OCI-LY7 (cell line): ENCODE data around the gene P3R3URF. TPM values are rescaled to one million over a fixed set of nuclear protein-coding genes. Genes with fewer than 3 reads are reported as not detected.
A peak's percentile ranks its signal among the peaks of the same experiment; 100 is the strongest.

Source experiments
- BruUV-seq: library from RNA; stranded (reverse); fragments of 400-500 nt; replicated peaks from 2 replicates; lab custom pipeline; 2021; lab: Mats Ljungman, UMichigan
- CTCF ChIA-PET: fragments of 300-600 bp; sonication (Branson Sonifier 250); formaldehyde crosslinking; loops from one replicate; lab custom pipeline; 2022; ENCODE audit warnings: antibody characterized with exemption; ENCODE audit not compliant: unreplicated experiment; lab: Charles Lee
- POLR2A ChIA-PET: fragments of 300-600 bp; sonication (Branson Sonifier 250); formaldehyde crosslinking; loops from one replicate; lab custom pipeline; 2022; ENCODE audit warnings: antibody characterized with exemption; lab: Charles Lee
- DNase-seq: peaks from one replicate; pipeline ENCODE4 v3.0.0-alpha.2; 2015; ENCODE audit warnings: low spot score
- H2AFZ ChIP-seq: fragments of 200-600 bp; sonication (generic), shearing (Covaris generic); 2 replicates; pipeline ENCODE4 v1.6.1; 2014; ENCODE audit warnings: mild to moderate bottlenecking, antibody characterized with exemption, low read length, moderate library complexity
- H3K27ac ChIP-seq: fragments of 200-600 bp; sonication (generic); 2 replicates; pipeline ENCODE4 v1.5.1; 2014; ENCODE audit warnings: mixed run types, low read depth, mild to moderate bottlenecking, moderate library complexity, low read length, inconsistent platforms; ENCODE audit not compliant: poor library complexity, severe bottlenecking
- H3K36me3 ChIP-seq: fragments of 200-600 bp; sonication (generic); 2 replicates; pipeline ENCODE4 v1.6.1; 2014; ENCODE audit warnings: mild to moderate bottlenecking, antibody characterized with exemption, low read length, moderate library complexity, mixed read lengths; ENCODE audit not compliant: insufficient read depth
- H3K4me1 ChIP-seq: fragments of 200-600 bp; sonication (generic); 2 replicates; pipeline ENCODE4 v1.5.1; 2014; ENCODE audit warnings: mild to moderate bottlenecking, low read length; ENCODE audit not compliant: insufficient read depth, poor library complexity, severe bottlenecking
- H3K4me2 ChIP-seq: fragments of 200-600 bp; sonication (generic); 2 replicates; pipeline ENCODE4 v1.6.1; 2014; ENCODE audit warnings: mild to moderate bottlenecking, low read length
- H3K4me3 ChIP-seq: fragments of 200-600 bp; sonication (generic); 2 replicates; pipeline ENCODE4 v1.5.1; 2014; ENCODE audit warnings: mild to moderate bottlenecking, low read depth, low read length; ENCODE audit not compliant: poor library complexity, severe bottlenecking
- H3K79me2 ChIP-seq: fragments of 200-600 bp; sonication (generic); 2 replicates; pipeline ENCODE4 v1.6.1; 2016; ENCODE audit warnings: low read depth, mild to moderate bottlenecking, low read length, moderate library complexity, mixed read lengths; ENCODE audit not compliant: insufficient read depth
- H3K9me2 ChIP-seq: fragments of 200-600 bp; sonication (generic); 2 replicates; pipeline ENCODE4 v1.6.1; 2016; ENCODE audit warnings: mild to moderate bottlenecking, low read length, mixed read lengths; ENCODE audit not compliant: insufficient read depth
- H3K9me3 ChIP-seq: fragments of 200-600 bp; sonication (generic); 2 replicates; pipeline ENCODE4 v1.6.1; 2014; ENCODE audit warnings: mild to moderate bottlenecking, mixed run types, low read length, mixed read lengths
- H4K20me1 ChIP-seq: fragments of 200-600 bp; sonication (generic); 2 replicates; pipeline ENCODE4 v1.6.1; 2014; ENCODE audit warnings: mild to moderate bottlenecking, antibody characterized with exemption, low read length, moderate library complexity, mixed read lengths; ENCODE audit not compliant: insufficient read depth
- CTCF ChIP-seq: fragments of 200-600 bp; sonication (generic); conservative IDR thresholded peaks from 2 replicates; pipeline ENCODE4 v1.5.1; 2014; ENCODE audit warnings: mild to moderate bottlenecking, antibody characterized with exemption, low read length, moderate library complexity, mixed read lengths
- EZH2phosphoT487 ChIP-seq: fragments of 200-600 bp; sonication (generic); IDR thresholded peaks from 2 replicates; pipeline ENCODE4 v1.6.1; 2018; ENCODE audit warnings: low read depth, borderline replicate concordance, mild to moderate bottlenecking, mixed run types, antibody characterized with exemption, low read length, moderate library complexity, mixed read lengths
- intact Hi-C: fragments of 100-400 bp; cut with micrococcal nuclease; formaldehyde crosslinking; loops from one replicate; pipeline ENCODE4 v1.10.0; 2022; ENCODE audit not compliant: unreplicated experiment
- total RNA-seq, 2 experiments: library from RNA; depleted of rRNA in 1 of 2; stranded (reverse); fragments of >200 nt in 1 of 2; shearing (Covaris generic) in 1 of 2; gene quantifications; 2 replicates each; pipeline ENCODE4 v1.2.3, GENCODE V29; 2014 to 2022

Gene P3R3URF
- total RNA-seq, 2 experiments from 2014 or later = not detected

DNA sequence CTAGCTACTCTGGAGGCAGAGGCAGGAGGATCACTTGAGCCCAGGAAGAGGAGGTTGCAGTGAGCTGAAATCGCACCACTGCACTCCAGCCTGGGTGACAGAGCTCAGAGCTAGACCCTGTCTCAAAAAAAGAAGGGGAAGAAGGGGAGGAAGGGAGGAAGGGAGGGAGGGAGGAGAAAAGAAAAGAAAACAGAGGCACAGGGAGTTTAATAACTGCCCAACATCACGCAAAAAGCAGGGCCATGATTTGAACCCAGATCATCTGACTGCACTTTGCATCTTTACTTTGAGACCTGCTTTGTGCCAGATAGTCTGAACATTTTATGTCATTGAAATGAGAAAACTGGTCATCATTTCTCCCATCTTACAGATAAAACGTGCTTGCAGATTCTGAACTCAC, 28.9 kb upstream of the P3R3URF start:
- TF ChIP-seq CTCF (no peak), EZH2phosphoT487 (no peak)
- intact Hi-C loops = no loop called here
- H3K79me2 ChIP-seq = no peaks in the 10 kb centered on the region
- BruUV-seq = no TSS peak
- H2AFZ ChIP-seq = no peak overlapping the region
- H3K4me3 ChIP-seq = no peak overlapping the region
- no peaks in the 10 kb centered on the region for H3K9me2 ChIP-seq
- no peaks in the 10 kb centered on the region for H3K9me3 ChIP-seq
- no peak overlapping the region for H3K27ac ChIP-seq
- ChIA-PET POLR2A (interaction anchor here (0.7 kb wide), 1 partner anchor 724 kb away, joined by 3 read pairs; no protein-coding TSS in a partner anchor), CTCF (interaction anchor here (0.6 kb wide), 1 partner anchor 22 kb away, joined by 3 read pairs; no protein-coding TSS in a partner anchor)
- no peak for DNase-seq
- peaks cover 16% of the 10 kb centered on the region for H3K4me1 ChIP-seq
- no peak overlapping the region for H3K4me2 ChIP-seq
- H4K20me1 ChIP-seq = no peaks in the 10 kb centered on the region
- no peaks in the 10 kb centered on the region for H3K36me3 ChIP-seq

DNA sequence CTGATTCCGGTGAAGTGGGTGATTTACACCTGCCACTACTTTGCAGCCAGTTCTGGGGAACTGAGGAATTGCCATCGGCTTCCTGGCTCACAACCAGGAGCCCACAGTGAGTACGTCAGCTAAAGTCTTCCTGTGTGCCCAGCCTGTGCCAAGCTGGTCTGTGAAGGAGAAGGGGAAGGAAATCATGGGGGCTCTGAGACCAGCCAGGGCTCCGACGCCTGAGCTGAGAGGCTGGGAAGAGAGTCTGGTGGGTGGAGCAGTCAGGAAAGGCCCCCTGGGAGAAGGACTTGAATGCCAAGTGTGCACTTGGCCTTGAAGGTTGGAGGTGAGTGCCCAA, 28.1 kb upstream of the P3R3URF start:
- Histone ChIP-seq H3K4me1 (peaks cover 20% of the 10 kb centered on the region), H2AFZ (no peak overlapping the region), H3K4me2 (no peak overlapping the region), H3K79me2 (no peaks in the 10 kb centered on the region), H3K27ac (no peak overlapping the region), H4K20me1 (no peaks in the 10 kb centered on the region), H3K9me3 (no peaks in the 10 kb centered on the region), H3K4me3 (no peak overlapping the region), H3K36me3 (no peaks in the 10 kb centered on the region), H3K9me2 (no peaks in the 10 kb centered on the region)
- DNase-seq = no peak
- intact Hi-C loops = no loop called here
- TF ChIP-seq EZH2phosphoT487 (no peak), CTCF (no peak)
- BruUV-seq = no TSS peak
- POLR2A ChIA-PET = interaction anchor here (0.6 kb wide), 1 partner anchor 225 kb away, joined by 3 read pairs; no protein-coding TSS in a partner anchor
- CTCF ChIA-PET = interaction anchor here (0.6 kb wide), 1 partner anchor 21 kb away, joined by 3 read pairs; no protein-coding TSS in a partner anchor

GRCh38 chr1:46203738-46204405, 27.6 kb upstream of the P3R3URF start:
- Histone ChIP-seq H3K9me2 (no peaks in the 10 kb centered on the region), H3K4me3 (no peak overlapping the region), H3K4me1 (peaks cover 25% of the 10 kb centered on the region), H3K4me2 (peak overlapping the region; percentile 80), H3K79me2 (no peaks in the 10 kb centered on the region), H3K27ac (no peak overlapping the region), H2AFZ (peak overlapping the region; percentile 94; the same call in 1 of the 2 replicates), H3K9me3 (no peaks in the 10 kb centered on the region), H4K20me1 (no peaks in the 10 kb centered on the region), H3K36me3 (no peaks in the 10 kb centered on the region)
- intact Hi-C loops = no loop called here
- TF ChIP-seq EZH2phosphoT487 (no peak), CTCF (no peak)
- ChIA-PET CTCF (no interaction called here), POLR2A (no interaction called here)
- no peak for DNase-seq
- BruUV-seq = no TSS peak
